GM13976 (cell line): Measurements from ENCODE around the gene LPP.

Experiments used
- DNase-seq: peaks from one replicate; pipeline ENCODE4 v3.0.0; 2012; ENCODE audit warnings: low spot score
- in situ Hi-C: fragments of 300-500 bp; cut with MboI; formaldehyde crosslinking; loops from one replicate; pipeline ENCODE4 v1.12.0; 2022; ENCODE audit warnings: low sequenced_read_pairs, mixed read lengths, inconsistent platforms; ENCODE audit not compliant: unreplicated experiment
- TF ChIP-seq, protein P1 (sequence below): IDR thresholded peaks from 2 replicates; pipeline ENCODE4 v1.5.1; 2012; ENCODE audit warnings: borderline replicate concordance, mild to moderate bottlenecking; ENCODE audit not compliant: insufficient read depth; ENCODE audit errors: extremely low read depth, missing control alignments, control extremely low read depth

The LPP gene

DNA sequence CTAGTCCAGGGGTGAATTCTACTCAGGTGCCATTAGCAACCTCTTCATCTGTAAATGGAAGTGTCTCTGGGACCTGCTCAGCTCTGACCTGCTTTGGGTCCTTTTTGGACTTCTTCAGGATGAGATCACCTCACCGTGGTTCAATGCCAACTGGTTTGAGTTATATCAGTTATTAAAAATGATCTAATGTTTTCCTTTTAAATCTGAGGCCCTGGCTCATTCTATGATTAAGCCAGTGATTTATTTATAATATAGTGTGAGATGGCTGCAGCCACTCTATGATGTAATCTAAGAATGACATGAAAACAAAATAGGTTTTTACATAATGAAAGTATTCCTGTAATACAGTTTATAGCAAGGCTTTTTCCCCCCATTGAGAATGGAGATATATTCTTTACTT lies 79.4 kb downstream of the LPP start:
- in situ Hi-C loops: no loop called here
- no peak for DNase-seq
- TF ChIP-seq, protein P1, sequence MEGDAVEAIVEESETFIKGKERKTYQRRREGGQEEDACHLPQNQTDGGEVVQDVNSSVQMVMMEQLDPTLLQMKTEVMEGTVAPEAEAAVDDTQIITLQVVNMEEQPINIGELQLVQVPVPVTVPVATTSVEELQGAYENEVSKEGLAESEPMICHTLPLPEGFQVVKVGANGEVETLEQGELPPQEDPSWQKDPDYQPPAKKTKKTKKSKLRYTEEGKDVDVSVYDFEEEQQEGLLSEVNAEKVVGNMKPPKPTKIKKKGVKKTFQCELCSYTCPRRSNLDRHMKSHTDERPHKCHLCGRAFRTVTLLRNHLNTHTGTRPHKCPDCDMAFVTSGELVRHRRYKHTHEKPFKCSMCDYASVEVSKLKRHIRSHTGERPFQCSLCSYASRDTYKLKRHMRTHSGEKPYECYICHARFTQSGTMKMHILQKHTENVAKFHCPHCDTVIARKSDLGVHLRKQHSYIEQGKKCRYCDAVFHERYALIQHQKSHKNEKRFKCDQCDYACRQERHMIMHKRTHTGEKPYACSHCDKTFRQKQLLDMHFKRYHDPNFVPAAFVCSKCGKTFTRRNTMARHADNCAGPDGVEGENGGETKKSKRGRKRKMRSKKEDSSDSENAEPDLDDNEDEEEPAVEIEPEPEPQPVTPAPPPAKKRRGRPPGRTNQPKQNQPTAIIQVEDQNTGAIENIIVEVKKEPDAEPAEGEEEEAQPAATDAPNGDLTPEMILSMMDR: no peak

DNA sequence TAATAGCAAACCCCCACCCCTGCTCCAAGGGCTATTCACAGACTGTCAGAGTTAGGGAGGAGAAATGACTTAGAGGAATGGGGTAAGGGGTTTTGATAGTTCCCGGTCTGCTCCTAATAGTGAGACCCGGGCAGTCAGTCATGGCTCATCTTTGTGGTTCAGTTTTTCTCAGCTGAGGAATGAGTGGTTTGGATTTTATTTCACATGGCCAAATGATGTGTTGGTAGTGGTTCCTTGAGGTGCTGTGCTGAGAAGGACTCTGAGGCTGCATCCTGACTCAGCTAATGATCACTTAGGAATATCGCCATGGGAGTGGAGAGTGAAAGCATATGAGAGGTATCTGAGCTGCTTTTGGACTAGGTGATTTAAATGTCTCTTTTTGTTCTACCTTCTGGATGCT lies 80.2 kb downstream of the LPP start:
- in situ Hi-C loops: no loop called here
- TF ChIP-seq, protein P1: no peak
- no peak for DNase-seq

DNA sequence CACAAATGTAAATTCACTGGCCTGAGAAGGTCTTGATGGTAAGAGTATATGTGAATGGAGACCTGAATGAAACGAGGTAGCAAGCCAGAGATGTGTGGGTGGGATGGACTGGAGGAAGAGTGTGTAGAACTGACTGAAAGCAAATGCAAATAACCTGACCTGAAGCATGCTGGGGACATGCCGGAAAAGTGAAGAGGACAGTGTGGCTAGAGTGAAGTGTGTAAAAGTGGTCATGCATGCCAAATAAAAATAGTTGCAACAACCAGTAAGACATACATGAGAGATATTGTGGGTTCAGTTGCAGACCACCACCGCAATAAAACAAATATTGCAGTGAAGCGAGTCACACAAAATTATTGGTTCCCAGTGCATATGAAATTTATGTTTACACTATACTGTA lies 82.3 kb downstream of the LPP start:
- in situ Hi-C loops: no loop called here
- no peak for DNase-seq
- TF ChIP-seq, protein P1: no peak

DNA sequence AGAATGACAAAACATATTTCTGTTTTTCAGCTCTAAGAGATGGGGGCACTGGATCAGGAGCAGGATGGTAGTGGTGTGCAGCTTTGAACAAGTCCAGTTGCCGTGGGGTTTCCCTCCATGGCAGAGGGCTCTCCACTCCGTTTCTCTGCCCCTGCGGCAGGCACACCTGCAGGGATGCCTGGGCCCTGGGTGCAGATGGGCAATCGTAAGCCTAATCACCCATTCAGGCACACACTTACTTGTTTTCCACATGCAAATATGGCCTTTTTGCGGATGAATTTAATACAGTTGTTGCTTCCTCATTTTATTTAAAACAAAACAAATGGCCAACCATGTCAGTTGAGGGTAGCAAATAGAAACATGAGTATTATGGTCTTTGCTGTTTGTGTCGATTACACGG lies 85.1 kb downstream of the LPP start:
- in situ Hi-C loops: no loop called here
- DNase-seq: no peak
- TF ChIP-seq, protein P1: no peak

DNA sequence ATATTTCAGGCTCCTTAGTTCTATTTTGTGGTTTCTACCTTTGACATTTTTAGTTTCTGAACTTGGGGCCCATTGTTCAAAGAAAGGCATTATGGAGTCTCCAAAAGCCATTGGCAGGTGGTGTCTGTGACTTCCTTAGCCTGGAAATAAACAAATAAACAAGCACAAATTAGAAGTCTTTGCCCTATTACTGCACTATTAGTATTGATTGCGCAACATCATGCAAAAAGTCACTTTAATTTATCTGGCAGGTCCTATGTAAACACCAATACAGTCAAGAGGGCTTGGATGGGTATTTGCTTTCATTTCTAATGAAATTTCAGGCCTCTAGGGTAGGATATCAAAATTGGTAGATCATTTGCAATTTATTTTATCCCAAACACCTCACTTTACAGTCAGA lies 85.6 kb downstream of the LPP start:
- in situ Hi-C loops: no loop called here
- no peak for DNase-seq
- TF ChIP-seq, protein P1: no peak

DNA sequence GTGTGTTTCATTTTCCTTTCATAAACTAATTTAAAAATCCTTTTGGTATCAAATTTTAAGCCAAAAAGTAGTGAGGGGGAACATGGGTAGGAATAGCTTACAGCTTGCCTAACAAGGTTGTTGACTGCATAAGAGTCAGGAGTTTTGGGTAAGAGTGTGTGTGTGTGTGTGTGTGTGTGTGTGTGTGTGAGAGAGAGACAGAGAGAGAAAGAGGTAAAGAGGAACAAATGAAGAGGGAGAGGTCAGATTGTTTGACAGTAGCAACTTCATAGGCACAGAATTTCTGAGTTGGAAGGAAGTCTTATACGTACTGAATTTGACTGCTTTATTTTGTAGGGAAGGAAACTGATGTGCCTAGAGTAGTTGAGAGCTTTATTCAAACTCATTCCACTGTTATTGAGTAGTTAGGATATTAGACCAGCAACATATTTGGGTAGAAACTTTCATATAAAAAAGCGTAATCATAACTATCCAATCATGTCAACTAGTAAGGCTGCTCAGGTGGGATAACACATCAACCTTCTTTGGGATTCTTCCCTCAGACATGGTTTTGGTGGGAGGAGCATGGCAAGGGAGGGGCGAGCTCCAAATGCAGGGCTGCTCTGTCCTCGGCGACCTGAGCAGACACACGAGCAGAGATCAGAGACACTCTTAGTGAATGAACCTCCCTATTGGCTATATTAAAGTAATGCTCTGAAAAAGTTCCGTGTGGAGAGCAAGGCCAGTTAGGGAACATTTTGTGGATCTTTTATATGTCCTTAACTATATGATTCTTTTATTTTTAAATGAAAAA lies 86.4 kb downstream of the LPP start:
- TF ChIP-seq, protein P1: no peak
- in situ Hi-C loops: no loop called here
- DNase-seq: no peak
